GM18498 (cell line): ENCODE results near the gene SLC13A3.

Experiments
- ATAC-seq: cut with Tn5 transposase; IDR thresholded peaks from one replicate; pipeline ENCODE4 v1.9.1; 2021; ENCODE audit warnings: mild to moderate bottlenecking, moderate library complexity; ENCODE audit not compliant: unreplicated experiment

Gene SLC13A3

GRCh38 chr20:46637427-46638133 lies 13.7 kb downstream of the SLC13A3 start:
- ATAC-seq = no peak

- no peak for ATAC-seq
Measured at GRCh38 chr20:46637020-46637419, 14.2 kb downstream of the SLC13A3 start.

DNA sequence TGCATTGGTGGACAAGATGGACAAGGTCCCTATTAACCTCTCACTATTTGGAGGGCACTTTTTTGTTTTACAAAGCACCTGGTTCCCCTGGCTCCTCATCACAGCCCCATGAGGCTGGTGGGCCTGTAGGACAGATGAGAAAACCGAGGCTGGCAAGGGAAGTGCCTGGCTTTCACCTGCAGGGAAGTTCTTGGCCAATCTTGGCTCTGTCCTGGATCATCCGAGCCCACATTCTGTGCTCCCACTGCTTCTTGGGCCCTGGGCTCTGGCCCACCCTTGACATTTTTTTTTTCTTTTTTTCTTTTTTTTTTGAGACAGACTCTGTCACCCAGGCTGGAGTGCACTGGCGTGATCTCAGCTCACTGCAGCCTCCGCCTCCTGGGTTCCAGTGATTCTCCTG lies 14.7 kb downstream of the SLC13A3 start:
- ATAC-seq = no peak

GRCh38 chr20:46635514-46636136 lies 15.6 kb downstream of the SLC13A3 start:
- no peak for ATAC-seq

GRCh38 chr20:46634528-46634927 lies 16.7 kb downstream of the SLC13A3 start:
- no peak for ATAC-seq

- ATAC-seq = no peak
Measured at GRCh38 chr20:46631874-46632446, 19.3 kb downstream of the SLC13A3 start.

DNA sequence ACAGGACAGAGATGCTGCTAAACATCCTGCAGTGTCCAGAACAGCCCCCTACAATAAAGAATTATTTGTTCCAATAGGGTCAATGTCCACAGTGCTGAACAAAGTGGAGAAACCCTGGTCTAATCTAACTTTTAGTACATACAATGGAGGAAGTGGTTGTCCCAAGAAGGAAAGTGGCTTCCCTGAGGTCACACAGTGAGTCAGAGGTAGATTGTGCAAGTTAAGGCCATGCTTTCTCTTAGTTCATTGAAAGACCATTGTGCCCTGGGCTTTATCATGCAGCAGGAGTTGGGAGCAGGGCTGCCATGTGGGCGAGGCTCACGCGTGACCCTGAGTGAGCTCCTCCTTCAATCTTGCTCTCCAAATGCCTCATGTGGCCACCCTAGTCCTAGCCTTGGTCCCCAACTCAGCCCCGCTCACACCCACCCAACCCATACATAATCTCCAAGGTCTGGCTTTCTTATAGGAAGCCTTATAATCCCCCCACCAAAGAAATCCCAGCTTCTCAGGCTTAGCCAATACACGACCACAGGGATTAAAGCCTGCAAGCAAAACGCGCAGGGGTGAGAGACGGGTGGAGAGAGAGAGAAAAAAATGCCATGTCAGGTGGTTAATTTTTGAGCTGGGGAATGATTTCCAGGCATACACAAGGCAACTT lies 19.9 kb downstream of the SLC13A3 start:
- no peak for ATAC-seq

DNA sequence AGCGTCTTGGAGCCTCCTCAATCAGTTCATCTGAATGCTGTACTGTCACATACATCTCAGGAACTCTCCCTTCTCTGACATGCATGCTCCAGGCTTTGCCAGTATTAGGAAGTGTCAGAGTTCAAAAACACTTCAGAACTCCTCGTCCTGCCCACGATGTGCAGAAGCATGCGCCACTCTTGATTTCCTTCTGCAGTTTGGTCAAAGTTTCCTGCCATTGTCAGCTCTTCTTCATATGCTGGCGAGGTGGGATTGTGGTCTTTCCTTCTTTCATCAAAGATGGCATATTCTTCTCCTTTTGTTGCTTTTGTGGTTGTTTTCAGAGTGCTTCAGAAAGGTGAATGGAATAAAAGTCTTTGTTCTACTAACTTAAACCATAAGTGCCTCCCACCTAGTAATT lies 21.0 kb downstream of the SLC13A3 start:
- no peak for ATAC-seq

DNA sequence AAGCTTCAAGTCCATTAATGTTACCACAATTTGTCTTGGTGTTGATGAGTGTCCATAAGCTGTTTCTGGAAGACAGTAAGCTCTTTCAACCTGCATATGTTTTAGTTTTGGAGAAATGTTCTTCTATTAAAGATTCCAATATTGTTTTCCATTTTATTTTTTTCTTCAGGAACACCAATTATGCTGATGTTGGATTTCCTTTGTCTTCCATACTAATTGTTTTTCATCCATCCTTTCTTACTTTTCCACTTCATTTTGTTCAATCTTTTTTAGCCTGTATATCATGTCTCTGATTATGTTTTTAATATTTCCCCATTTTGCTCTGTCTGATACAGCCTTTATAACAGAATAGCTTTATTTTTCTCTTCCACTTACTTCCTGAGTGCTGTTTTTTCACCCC lies 21.9 kb downstream of the SLC13A3 start:
- no peak for ATAC-seq

GRCh38 chr20:46627234-46627633 lies 24.0 kb downstream of the SLC13A3 start:
- no peak for ATAC-seq

GRCh38 chr20:46626758-46627157 lies 24.5 kb downstream of the SLC13A3 start:
- no peak for ATAC-seq

- ATAC-seq = no peak
Measured at GRCh38 chr20:46625875-46626373, 25.3 kb downstream of the SLC13A3 start.

DNA sequence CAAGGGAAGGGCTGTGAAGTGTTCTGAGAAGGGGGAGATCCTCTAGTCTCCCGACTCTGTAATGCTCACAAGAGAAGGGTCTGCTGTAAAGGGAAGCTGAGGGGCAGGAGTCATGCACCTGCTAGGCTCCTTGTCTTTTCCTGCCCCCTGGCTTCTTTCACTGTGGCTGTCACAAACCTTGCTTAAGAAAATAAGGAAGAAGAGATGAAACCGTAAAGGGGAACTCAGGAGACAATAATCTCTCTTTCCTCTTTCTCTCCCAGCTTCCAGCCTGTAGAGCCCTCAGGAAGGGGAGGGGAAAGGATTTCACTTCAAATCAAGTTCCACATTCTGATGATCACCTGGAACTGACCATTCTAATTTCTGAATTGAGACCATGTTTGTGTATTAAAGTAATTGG lies 26.3 kb downstream of the SLC13A3 start:
- no peak for ATAC-seq

- no peak for ATAC-seq
Measured at GRCh38 chr20:46622165-46622564, 29.1 kb downstream of the SLC13A3 start.

DNA sequence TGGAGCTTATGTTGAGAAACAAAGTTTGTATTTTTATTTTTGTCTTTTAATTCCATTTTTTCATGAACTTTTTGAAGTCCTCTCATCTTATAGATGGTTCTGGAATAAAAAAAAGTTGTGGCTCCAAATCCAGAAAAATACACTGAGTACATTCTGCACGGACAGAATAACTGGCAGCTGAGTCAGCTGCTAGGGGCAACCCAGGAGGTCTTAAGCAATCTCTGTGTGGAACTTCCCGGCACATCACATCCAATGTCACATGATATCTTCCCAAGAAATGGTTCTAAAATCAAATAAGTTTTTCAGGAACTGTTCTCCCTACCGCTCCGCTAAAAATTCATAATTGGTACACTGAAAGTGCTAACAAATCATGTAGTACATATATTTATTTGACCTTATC lies 29.8 kb downstream of the SLC13A3 start:
- no peak for ATAC-seq

GRCh38 chr20:46619445-46619844 lies 31.8 kb downstream of the SLC13A3 start:
- no peak for ATAC-seq

GRCh38 chr20:46618316-46619100 lies 32.8 kb downstream of the SLC13A3 start:
- no peak for ATAC-seq

DNA sequence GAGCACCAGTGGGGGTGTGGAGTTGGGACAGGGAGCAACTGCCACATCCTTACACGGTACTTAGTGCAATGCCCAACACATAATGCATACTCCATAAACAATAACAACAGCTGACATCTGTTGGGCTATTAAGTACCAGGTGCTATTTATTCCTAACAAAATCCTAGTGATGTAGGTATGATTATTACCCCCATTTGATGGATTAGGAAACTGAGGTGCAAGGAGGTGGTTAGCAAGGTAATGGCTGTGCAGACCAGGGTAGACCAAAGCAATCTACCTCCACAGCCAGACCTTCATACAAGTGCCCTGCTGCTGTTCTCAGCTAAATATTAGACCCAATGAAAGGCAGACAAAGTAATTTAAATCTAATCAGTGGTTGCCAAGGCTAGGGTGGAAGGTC lies 36.8 kb downstream of the SLC13A3 start:
- ATAC-seq = no peak

DNA sequence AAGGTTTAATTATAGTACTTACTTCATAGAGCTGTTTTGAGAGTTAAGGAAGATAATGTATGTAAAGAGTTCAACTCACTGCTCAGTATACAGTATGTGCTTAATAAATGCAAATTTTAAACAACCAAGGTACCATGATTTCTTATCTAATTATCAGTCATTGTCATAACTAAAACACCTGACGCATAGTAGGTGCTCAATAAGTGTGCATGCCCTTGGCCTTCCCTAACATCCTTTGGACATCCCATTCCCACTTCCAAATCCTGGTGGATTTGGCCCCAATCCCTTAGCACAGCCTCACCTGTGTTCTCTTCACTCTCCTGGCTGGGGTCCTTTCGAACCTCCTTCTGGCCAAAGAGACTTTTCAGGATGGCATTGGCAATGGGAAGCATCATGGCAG lies 41.1 kb downstream of the SLC13A3 start:
- no peak for ATAC-seq

- ATAC-seq = no peak
Measured at GRCh38 chr20:46609043-46609442, 42.2 kb downstream of the SLC13A3 start.
